Upper lobe of left lung (tissue), 4 donors: ENCODE measurements around the gene TMEM229B.

Experiments used
- EP300 ChIP-seq, 4 donors: sonication (generic); formaldehyde crosslinking; IDR thresholded peaks; one replicate each; pipeline ENCODE4 v1.5.1; 2017; ENCODE audit warnings: antibody characterized with exemption in 4 of 4, control low read depth in 2 of 4
- POLR2A ChIP-seq, 4 donors: fragments of 450-650 bp; IDR thresholded peaks; one replicate each; pipeline ENCODE4 v1.5.1; 2016 to 2017; ENCODE audit warnings: antibody characterized with exemption in 4 of 4, mild to moderate bottlenecking in 2 of 4
- POLR2AphosphoS5 ChIP-seq, 2 donors: sonication (generic); formaldehyde crosslinking; IDR thresholded peaks; one replicate each; pipeline ENCODE4 v1.5.1; 2017; ENCODE audit warnings: antibody characterized with exemption in 2 of 2
- TF ChIP-seq, protein P1 (sequence below), 6 experiments: fragments of 450-650 bp in 4 of 6; fragments of 200-600 bp in 2 of 6; sonication (generic) in 2 of 6; IDR thresholded peaks; one replicate each; pipeline ENCODE4 v1.5.1; 2016 to 2019; ENCODE audit warnings: antibody characterized with exemption in 6 of 6

DNA sequence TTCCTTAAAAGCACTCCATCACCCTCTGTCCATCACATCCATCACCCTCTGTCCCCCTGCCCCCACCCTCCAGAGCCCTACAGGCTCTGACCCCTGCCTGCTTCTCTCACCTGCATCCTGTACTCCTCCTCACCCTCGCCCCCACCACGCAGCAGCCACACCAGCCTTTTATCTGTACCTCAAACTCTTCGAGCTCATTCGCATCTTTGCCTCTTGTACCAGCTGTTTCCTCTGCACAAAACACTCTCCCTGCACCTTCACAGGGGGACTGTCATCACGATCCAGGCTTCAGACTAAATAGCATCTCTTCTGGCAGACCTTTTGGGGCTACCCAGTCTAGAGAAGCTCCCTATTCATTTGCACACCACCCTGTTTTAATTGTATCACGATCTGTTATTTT is 24.1 kb downstream of the TMEM229B start:
- TF ChIP-seq, protein P1, sequence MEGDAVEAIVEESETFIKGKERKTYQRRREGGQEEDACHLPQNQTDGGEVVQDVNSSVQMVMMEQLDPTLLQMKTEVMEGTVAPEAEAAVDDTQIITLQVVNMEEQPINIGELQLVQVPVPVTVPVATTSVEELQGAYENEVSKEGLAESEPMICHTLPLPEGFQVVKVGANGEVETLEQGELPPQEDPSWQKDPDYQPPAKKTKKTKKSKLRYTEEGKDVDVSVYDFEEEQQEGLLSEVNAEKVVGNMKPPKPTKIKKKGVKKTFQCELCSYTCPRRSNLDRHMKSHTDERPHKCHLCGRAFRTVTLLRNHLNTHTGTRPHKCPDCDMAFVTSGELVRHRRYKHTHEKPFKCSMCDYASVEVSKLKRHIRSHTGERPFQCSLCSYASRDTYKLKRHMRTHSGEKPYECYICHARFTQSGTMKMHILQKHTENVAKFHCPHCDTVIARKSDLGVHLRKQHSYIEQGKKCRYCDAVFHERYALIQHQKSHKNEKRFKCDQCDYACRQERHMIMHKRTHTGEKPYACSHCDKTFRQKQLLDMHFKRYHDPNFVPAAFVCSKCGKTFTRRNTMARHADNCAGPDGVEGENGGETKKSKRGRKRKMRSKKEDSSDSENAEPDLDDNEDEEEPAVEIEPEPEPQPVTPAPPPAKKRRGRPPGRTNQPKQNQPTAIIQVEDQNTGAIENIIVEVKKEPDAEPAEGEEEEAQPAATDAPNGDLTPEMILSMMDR (IDR thresholded peaks at IDR 0.05), result no peak
- TF ChIP-seq POLR2A (IDR thresholded peaks at IDR 0.05) (no peak), POLR2AphosphoS5 (IDR thresholded peaks at IDR 0.05) (no peak), EP300 (IDR thresholded peaks at IDR 0.05) (no peak)
